Ovary (tissue), 3 donors: ENCODE measurements around the gene FGD5.

Experiments used
- EP300 ChIP-seq: sonication (generic); formaldehyde crosslinking; IDR thresholded peaks from one replicate; pipeline ENCODE4 v1.6.1; 2017; ENCODE audit warnings: antibody characterized with exemption
- TF ChIP-seq, protein P1 (sequence below), 3 donors: fragments of 450-650 bp in 2 of 3; fragments of 200-600 bp in 1 of 3; IDR thresholded peaks; one replicate each; pipeline versions ENCODE4 v1.5.1 to v1.8.0; 2016 to 2022; ENCODE audit warnings: antibody characterized with exemption in 3 of 3, mild to moderate bottlenecking in 1 of 3
- donor health status: DM: no; HTN: no; CAD: no.

DNA sequence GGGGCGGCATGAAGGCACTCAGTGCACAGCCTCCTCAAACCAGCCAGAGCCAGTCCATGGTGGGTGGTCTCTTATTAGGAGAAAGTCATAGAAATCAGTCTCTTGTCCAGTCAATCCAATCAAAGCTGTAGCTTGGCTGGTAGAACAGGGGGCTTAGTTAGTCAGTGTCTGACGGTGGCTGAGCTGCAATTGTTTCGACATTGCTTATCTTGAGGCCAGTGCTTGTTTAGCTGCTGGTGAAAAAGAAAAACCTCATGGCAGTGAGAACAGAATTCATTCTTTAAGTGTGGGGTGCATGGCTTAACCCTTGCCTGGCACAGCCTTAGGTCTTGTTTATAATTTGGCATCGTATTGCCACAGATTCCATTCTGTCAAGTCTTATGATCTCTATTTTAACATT is 53.9 kb downstream of the FGD5 start:
- TF ChIP-seq, protein P1, sequence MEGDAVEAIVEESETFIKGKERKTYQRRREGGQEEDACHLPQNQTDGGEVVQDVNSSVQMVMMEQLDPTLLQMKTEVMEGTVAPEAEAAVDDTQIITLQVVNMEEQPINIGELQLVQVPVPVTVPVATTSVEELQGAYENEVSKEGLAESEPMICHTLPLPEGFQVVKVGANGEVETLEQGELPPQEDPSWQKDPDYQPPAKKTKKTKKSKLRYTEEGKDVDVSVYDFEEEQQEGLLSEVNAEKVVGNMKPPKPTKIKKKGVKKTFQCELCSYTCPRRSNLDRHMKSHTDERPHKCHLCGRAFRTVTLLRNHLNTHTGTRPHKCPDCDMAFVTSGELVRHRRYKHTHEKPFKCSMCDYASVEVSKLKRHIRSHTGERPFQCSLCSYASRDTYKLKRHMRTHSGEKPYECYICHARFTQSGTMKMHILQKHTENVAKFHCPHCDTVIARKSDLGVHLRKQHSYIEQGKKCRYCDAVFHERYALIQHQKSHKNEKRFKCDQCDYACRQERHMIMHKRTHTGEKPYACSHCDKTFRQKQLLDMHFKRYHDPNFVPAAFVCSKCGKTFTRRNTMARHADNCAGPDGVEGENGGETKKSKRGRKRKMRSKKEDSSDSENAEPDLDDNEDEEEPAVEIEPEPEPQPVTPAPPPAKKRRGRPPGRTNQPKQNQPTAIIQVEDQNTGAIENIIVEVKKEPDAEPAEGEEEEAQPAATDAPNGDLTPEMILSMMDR (IDR thresholded peaks at IDR 0.05): no peak
- no peak for TF ChIP-seq EP300
